Measurements from ENCODE around the gene RNF32.
"Not testable (repeated sequence)": the region's sequence is repeated elsewhere in the genome, so short reads cannot be mapped to it uniquely, and the experiment has no call there.

RNF32 gene

DNA sequence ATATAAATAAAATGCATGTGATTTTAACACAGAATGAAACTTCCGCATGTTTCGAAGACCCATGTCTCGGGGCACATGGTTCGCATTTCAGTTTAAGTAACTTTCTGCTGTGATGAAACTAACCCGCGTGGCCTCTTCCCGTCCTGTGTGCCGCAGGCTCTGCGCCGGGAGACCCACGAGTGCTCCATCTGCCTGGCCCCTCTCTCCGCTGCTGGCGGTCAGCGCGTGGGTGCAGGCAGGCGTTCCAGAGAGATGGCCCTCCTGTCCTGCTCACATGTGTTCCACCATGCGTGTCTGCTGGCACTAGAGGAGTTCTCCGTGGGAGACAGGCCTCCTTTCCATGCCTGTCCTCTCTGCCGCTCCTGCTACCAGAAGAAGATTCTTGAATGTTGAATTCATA, 35.7 kb downstream of the RNF32 start:
- DNase-seq, result no peak

DNA sequence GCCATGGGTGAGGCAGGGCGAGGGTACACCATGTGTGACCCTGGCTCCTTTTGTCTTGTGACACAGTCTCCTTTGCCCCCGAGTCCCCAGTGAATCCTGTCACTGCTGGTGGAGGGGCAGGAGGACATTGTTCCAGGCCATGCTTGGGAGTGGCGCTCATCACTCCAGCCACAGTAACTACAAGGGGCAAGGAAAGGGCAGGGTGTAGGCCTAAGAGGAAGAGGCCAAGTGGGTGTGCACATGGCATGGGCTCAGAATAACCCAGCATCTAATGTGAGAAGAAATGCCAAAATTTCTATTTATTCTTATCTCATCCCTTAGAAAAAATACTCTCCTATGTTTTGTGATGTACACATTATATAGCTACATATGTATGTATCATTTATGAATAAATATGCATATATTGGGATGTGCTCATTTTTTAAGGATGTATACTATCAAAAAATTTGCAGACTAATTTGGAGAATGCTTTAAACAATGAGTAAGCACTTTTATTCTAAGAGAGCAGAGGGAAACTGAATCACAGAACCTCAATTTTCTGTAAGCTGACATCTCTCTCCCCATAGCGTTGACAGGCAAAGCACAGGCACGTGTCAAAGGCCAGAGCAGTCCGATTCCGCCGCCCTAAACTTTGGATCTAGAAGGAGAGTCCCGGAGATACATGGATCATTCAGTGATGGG, 36.9 kb downstream of the RNF32 start:
- DNase-seq, result no peak

DNA sequence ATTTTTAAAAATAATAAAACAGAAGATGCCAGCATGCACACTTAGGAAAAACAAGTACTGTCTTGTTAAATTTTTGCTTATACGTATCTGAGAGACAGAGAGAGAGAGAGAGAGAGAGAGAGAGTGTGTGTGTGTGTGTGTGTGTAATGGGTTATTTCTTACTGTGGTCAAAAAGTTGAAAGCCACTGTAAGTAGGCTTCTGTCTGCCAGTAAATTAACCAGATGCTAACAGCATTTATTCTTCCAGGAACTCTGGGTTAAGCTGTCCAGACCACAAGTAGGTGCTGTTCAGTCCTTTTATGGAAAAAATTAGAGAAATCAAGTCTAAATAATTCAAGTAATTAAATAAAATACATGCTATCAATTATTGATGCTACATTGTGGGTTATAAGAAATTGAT, 39.7 kb downstream of the RNF32 start:
- no peak for DNase-seq

DNA sequence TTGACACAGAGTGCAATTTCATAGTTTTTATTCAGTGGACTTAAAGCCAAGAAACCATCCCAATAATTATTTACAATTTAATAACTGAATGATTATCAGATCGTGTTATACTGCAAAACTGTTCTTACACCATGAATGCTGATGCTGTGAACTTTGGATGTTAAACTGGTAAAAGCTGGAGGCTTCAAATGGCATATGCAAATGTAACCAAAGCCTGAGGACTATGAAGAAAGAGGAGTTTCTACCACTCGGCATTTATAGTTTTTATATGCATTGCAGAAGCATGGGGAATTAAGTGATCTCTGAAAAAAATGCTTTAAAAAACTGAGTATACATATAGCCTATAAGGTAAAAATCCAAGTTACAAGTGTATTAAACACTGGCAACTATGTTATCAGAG, 42.4 kb downstream of the RNF32 start:
- no peak for DNase-seq

- no peak for DNase-seq
Measured at GRCh38 chr7:156684251-156684650, 43.7 kb downstream of the RNF32 start.

DNA sequence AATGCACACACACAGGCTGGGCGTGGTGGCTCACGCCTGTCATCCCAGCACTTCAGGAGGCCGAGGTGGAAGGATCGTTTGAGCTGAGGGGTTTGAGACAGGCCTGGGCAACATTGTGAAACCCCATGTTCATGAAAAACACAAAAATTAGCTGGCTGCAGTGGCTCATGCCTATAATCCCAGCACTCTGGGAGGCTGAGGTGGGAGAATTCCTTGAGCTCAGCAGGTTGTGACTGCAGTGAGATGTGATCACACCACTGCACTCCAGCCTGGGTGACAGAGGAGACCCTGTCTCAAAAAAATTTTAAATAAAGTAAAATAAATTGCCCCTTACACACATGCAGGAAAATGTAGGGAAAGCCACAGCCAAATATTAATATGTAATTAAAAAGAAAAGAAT, 44.1 kb downstream of the RNF32 start:
- no peak for DNase-seq

- no peak for DNase-seq
Measured at GRCh38 chr7:156691764-156692163, 51.2 kb downstream of the RNF32 start.

DNA sequence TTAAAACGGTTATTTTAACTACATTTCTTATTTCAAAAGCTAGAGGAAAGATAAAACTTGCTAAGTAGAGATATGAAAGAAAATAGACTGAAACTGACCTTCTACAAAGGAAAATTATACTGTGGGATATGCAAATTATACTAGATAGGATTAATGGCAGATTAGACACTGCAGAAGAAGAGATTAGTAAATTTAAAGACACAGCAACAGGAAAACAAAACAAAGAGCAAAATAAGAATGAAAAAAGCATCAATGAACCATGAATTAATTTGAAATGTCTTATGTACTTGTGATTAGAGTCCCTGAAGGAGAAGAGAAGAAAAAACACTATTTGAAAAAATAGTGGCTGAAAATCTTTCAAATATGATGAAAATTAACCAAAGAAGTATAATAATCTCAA, 52.3 kb downstream of the RNF32 start:
- DNase-seq, result no peak

DNA sequence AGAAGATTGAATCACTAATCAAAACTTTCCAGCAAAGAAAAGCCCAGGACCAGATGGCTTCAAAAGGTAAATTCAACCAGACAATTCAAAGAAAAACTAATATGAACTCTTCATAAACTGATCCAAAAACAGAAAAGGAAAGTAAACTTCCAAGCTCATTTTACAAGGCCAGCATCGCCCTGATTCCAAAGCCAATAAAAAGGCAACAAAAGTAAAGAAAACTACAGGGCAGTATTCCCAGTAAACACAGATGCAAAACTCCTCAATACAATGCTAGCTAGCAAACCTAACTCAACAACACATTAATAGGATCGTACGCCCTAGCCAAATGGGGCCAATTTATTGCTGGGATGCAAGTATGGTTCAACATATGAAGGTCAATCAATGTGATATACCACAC, 53.1 kb downstream of the RNF32 start:
- no peak for DNase-seq

- not testable (repeated sequence) for DNase-seq
Measured at GRCh38 chr7:156697283-156697682, 56.7 kb downstream of the RNF32 start.

- not testable (repeated sequence) for DNase-seq
Measured at GRCh38 chr7:156698512-156698911, 57.9 kb downstream of the RNF32 start.

DNA sequence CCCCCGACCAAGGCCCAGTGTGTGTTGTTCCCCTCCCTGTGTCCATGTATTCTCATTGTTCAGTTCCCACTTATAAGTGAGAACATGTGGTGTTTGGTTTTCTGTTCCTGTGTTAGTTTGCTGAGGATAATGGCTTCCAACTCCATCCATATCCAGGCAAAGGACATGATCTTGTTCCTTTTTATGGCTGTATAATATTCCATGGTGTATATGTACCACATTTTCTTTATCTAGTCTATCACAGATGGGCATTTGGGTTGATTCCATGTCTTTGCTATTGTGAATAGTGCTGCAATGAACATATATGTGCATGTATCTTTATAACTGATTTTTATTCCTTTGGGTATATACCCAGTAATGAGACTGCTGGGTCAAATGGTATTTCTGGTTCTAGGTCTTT, 61.2 kb downstream of the RNF32 start:
- DNase-seq, result not testable (repeated sequence)

- DNase-seq, result no peak
Measured at GRCh38 chr7:156702399-156702798, 61.8 kb downstream of the RNF32 start.

DNA sequence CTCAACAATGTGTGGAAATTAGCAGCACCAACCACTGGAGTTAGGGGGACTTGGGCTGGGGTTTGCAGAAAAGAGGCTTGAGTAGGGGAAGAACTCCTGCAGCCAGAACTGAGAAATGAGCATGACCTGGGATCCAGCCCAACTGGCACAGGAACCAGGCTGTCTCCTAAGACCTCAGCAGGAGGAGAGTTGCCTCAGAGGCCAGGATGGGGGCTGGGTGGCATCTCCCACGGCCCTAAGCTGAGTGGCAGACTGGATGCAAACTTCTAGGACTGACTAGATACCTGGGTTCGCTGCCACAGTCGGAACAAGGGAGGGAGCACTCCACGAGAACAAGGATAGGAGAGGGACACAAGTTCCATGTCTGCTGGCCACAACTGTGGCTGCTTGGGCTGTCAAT, 62.6 kb downstream of the RNF32 start:
- no peak for DNase-seq

DNA sequence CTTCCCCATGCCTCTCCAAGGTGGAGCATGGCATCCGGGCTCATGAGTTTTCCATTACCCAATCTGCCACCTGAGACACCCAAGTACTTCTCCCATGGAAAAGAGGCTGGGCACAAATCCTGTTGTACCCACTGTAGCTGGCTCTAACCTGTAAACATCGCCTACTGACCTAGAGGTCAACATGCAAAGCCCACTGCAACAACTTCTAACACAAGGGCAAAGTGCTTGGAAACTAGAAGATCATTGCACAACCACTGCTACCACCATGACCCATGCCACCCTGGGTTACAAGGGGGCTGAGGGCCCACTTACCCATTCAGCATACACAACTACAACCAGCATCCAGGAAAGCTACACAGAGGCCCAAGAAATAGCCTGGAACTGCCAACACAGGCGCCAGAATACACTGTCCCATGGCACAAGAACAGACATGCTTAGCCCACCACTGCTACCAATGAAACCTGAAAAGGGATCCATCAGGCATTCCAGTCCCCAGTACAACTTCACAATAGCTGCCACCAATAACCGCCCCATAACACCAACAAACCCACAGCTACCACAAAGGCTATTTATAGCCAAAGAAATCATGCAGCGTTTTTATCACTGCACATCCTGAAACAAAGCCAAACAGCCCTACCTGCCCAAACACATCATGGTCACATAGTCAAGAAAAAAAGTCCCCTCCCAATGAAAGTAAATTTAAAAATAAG, 63.4 kb downstream of the RNF32 start:
- no peak for DNase-seq

DNA sequence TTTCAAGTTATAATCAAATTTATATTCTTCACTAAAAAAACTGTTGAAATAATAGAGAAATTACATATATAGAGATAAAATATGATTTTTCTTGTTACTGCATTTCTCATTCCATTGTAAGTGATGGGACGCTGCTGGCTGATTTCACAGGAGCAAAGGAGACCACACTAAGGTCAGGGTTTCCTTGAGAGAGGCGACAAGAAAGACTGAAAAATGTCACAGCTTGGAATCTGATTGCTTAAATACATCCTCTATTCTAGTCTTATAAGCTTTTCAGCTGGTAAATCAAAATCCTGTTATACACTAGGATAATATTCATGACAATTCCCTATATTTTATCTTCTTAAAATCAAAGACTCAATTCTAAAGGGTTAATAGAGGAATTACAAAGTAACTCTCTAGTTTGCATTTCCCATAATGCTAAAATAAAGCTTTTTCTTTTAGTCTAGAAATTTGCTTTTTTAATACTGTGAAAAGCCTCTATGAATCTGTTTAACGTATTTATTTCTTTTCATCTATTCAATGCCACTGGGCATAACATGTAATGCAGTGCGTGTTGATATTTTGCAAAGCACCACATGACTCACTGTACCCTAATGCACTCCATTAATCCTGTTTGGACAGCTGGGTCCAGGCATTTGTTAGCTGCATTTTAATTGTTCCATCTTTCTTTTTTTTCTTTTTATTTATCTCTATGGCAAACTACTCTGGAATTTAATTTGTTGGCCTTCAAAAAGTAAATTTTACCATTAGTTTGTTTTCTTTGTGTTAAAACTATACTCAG, 81.7 kb downstream of the RNF32 start:
- peak; percentile 0 for DNase-seq

- DNase-seq, result no peak
Measured at GRCh38 chr7:156725073-156725472, 84.5 kb downstream of the RNF32 start.

DNA sequence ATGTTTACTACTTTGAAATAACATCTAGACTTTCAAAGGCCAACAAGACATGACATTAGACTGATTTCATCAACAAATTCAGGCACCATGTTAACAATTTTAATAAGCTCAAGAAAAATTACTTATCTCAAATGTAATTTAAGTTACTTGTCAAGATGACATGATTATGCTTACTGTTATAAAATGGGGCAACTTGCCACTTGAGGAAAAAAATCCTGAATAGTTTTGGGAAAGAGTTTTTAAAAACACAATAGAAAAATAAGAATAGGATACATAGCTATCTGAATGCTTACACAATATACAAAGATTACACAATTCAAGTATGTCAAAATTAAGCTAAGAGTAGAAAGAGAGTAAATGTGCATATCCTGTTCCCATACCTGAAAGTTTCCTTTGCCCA, 85.4 kb downstream of the RNF32 start:
- no peak for DNase-seq
